H1 (cell line): Measurements from ENCODE around the gene TRABD2B. TPM values are rescaled to one million over a fixed set of nuclear protein-coding genes. Genes with fewer than 3 reads are reported as not detected.

ENCODE experiments used
- CTCF ChIA-PET: fragments of 300-600 bp; sonication (Branson Sonifier 250); formaldehyde crosslinking; loops from one replicate; lab custom pipeline; 2021; ENCODE audit not compliant: partially characterized antibody; lab: Charles Lee
- POLR2A ChIA-PET: fragments of 300-600 bp; sonication (Branson Sonifier 250); formaldehyde crosslinking; loops from one replicate; lab custom pipeline; 2021; ENCODE audit warnings: inconsistent platforms; ENCODE audit not compliant: partially characterized antibody; lab: Charles Lee
- DNase-seq, 2 experiments: peaks; one replicate each; pipeline versions ENCODE4 v3.0.0 to v3.0.0-alpha.2; 2010 to 2022; ENCODE audit warnings: low spot score in 2 of 2, low read depth in 1 of 2, mixed read lengths in 1 of 2
- FAIRE-seq: peaks from 2 replicates; lab custom pipeline; 2011; peaks lifted over from hg19 to GRCh38; lab: Jason Lieb, UNC
- H2AFZ ChIP-seq: 2 replicates; pipeline ENCODE4 v1.8.1; 2012; ENCODE audit warnings: low read length, inconsistent platforms
- H2AK5ac ChIP-seq: 2 replicates; pipeline ENCODE4 v1.6.1; 2013; ENCODE audit warnings: low read depth, low read length
- H2BK120ac ChIP-seq: replicated peaks from 2 replicates; pipeline ENCODE3; 2013; ENCODE audit warnings: low read depth, low read length, inconsistent platforms
- H2BK12ac ChIP-seq: 2 replicates; pipeline ENCODE4 v1.6.1; 2013; ENCODE audit warnings: low read depth, low read length
- H2BK15ac ChIP-seq: 2 replicates; pipeline ENCODE4 v1.6.1; 2013; ENCODE audit warnings: low read length
- H2BK20ac ChIP-seq: 2 replicates; pipeline ENCODE4 v1.6.1; 2013; ENCODE audit warnings: low read length
- H2BK5ac ChIP-seq: 2 replicates; pipeline ENCODE4 v1.6.1; 2013; ENCODE audit warnings: low read depth, low read length
- H3K14ac ChIP-seq: 2 replicates; pipeline ENCODE4 v1.6.1; 2013; ENCODE audit warnings: inconsistent platforms; ENCODE audit not compliant: insufficient read length
- H3K18ac ChIP-seq: 2 replicates; pipeline ENCODE4 v1.6.1; 2013; ENCODE audit warnings: low read length; ENCODE audit errors: extremely low read depth
- H3K23ac ChIP-seq: 2 replicates; pipeline ENCODE4 v1.6.1; 2013; ENCODE audit warnings: inconsistent platforms; ENCODE audit not compliant: insufficient read length
- H3K23me2 ChIP-seq: 2 replicates; pipeline ENCODE4 v1.6.1; 2013; ENCODE audit warnings: low read depth, low read length
- H3K27ac ChIP-seq: 2 replicates; pipeline ENCODE4 v1.6.1; 2011; ENCODE audit warnings: low read depth, low read length, inconsistent platforms
- H3K27me3 ChIP-seq, 4 experiments: replicated peaks in 1 of 4; 1 replicate in 1 of 4; 2 replicates in 3 of 4; pipeline versions ENCODE4 v1.6.1 to v1.8.1; 2011 to 2013; ENCODE audit warnings: low read length in 3 of 4, mild to moderate bottlenecking in 3 of 4, inconsistent platforms in 2 of 4, mixed read lengths in 2 of 4, moderate library complexity in 1 of 4; ENCODE audit not compliant: control insufficient read depth in 3 of 4, insufficient read depth in 3 of 4; ENCODE audit errors: extremely low read depth in 1 of 4
- H3K36me3 ChIP-seq, 4 experiments: 2 replicates each; pipeline versions ENCODE4 v1.6.1 to v1.8.1; 2011 to 2013; ENCODE audit warnings: mild to moderate bottlenecking in 4 of 4, low read length in 3 of 4, moderate library complexity in 2 of 4, control low read depth in 1 of 4, inconsistent platforms in 1 of 4; ENCODE audit not compliant: insufficient read depth in 4 of 4, control insufficient read depth in 2 of 4
- H3K4ac ChIP-seq: replicated peaks from 2 replicates; pipeline ENCODE3; 2013; ENCODE audit warnings: low read length, low read depth, mixed read lengths, inconsistent platforms; ENCODE audit not compliant: insufficient read length
- H3K4me1 ChIP-seq, 4 experiments: replicated peaks in 1 of 4; 1 replicate in 1 of 4; 2 replicates in 3 of 4; pipeline versions ENCODE4 v1.6.1 to v1.8.1; 2011 to 2013; ENCODE audit warnings: low read length in 3 of 4, inconsistent platforms in 2 of 4, mixed read lengths in 1 of 4; ENCODE audit not compliant: insufficient read depth in 4 of 4, control insufficient read depth in 3 of 4
- H3K4me2 ChIP-seq, 2 experiments: 2 replicates each; pipeline versions ENCODE4 v1.6.1 to v1.8.1; 2011 to 2013; ENCODE audit warnings: low read depth in 2 of 2, low read length in 2 of 2, control low read depth in 1 of 2, inconsistent platforms in 1 of 2, mild to moderate bottlenecking in 1 of 2; ENCODE audit not compliant: insufficient read depth in 1 of 2
- H3K4me3 ChIP-seq, 4 experiments: fragments of 200-600, 300-600 bp in 1 of 4; sonication (generic), shearing (Covaris generic), sonication (Bioruptor Twin) in 1 of 4; 2 replicates each; pipeline versions ENCODE4 v1.5.1 to v1.8.1; 2011 to 2016; ENCODE audit warnings: low read length in 4 of 4, low read depth in 3 of 4, control low read depth in 2 of 4, inconsistent platforms in 2 of 4, mild to moderate bottlenecking in 2 of 4, mixed read lengths in 1 of 4, moderate library complexity in 1 of 4; ENCODE audit not compliant: insufficient read depth in 2 of 4; ENCODE audit errors: extremely low read depth in 1 of 4
- H3K56ac ChIP-seq: replicated peaks from 2 replicates; pipeline ENCODE3; 2013; ENCODE audit warnings: low read depth, mild to moderate bottlenecking, mixed read lengths, low read length, inconsistent platforms; ENCODE audit not compliant: insufficient read length
- H3K79me1 ChIP-seq: 2 replicates; pipeline ENCODE4 v1.6.1; 2013; ENCODE audit warnings: low read depth, low read length, control low read depth
- H3K79me2 ChIP-seq, 2 experiments: 2 replicates each; pipeline versions ENCODE4 v1.6.1 to v1.8.1; 2012 to 2013; ENCODE audit warnings: low read length in 2 of 2, mild to moderate bottlenecking in 2 of 2, inconsistent platforms in 1 of 2; ENCODE audit not compliant: insufficient read depth in 2 of 2, control insufficient read depth in 1 of 2
- H3K9ac ChIP-seq, 4 experiments: replicated peaks in 1 of 4; 1 replicate in 1 of 4; 2 replicates in 3 of 4; pipeline versions ENCODE4 v1.6.1 to v1.8.1; 2011 to 2013; ENCODE audit warnings: low read depth in 3 of 4, low read length in 3 of 4, control low read depth in 2 of 4, mild to moderate bottlenecking in 2 of 4, moderate library complexity in 2 of 4, inconsistent platforms in 1 of 4; ENCODE audit errors: extremely low read depth in 1 of 4
- H3K9me3 ChIP-seq, 2 experiments: 2 replicates each; pipeline versions ENCODE4 v1.6.1 to v1.8.1; 2012 to 2013; ENCODE audit warnings: mild to moderate bottlenecking in 2 of 2, moderate library complexity in 2 of 2, control low read depth in 1 of 2, inconsistent platforms in 1 of 2, low read depth in 1 of 2, low read length in 1 of 2, mixed read lengths in 1 of 2; ENCODE audit not compliant: insufficient read depth in 2 of 2
- H4K20me1 ChIP-seq, 2 experiments: replicated peaks in 1 of 2; 2 replicates each; pipeline versions ENCODE3 to v1.8.1; 2011 to 2013; ENCODE audit warnings: inconsistent platforms in 2 of 2, low read length in 2 of 2, mild to moderate bottlenecking in 1 of 2; ENCODE audit not compliant: insufficient read depth in 2 of 2, control insufficient read depth in 1 of 2
- H4K5ac ChIP-seq: 2 replicates; pipeline ENCODE4 v1.6.1; 2013; ENCODE audit warnings: low read length, low read depth, mixed read lengths, inconsistent platforms; ENCODE audit not compliant: insufficient read length
- H4K8ac ChIP-seq: 2 replicates; pipeline ENCODE4 v1.8.0; 2013; ENCODE audit warnings: mild to moderate bottlenecking, moderate library complexity, low read length, inconsistent platforms; ENCODE audit not compliant: insufficient read depth; ENCODE audit errors: extremely low read depth
- H4K91ac ChIP-seq: replicated peaks from 2 replicates; pipeline ENCODE3; 2013; ENCODE audit warnings: low read length, mixed read lengths, inconsistent platforms; ENCODE audit not compliant: insufficient read length
- MAFK ChIP-seq: IDR thresholded peaks from 2 replicates; pipeline ENCODE4 v1.6.1; 2012; ENCODE audit warnings: low read depth, mild to moderate bottlenecking, improper control_type of control experiment, low read length
- TCF12 ChIP-seq: IDR thresholded peaks from 2 replicates; pipeline ENCODE4 v1.6.1; 2011; ENCODE audit warnings: low read depth, mild to moderate bottlenecking, low read length
- WGBS, 2 experiments: shearing (Covaris generic) in 1 of 2; methylation state at CpG; one replicate each; pipeline versions ENCODE4 v1.1.6 to v1.1.7; 2013 to 2015; ENCODE audit warnings: low lambda C conversion rate in 2 of 2, mixed read lengths in 2 of 2, inconsistent platforms in 1 of 2, low coverage in 1 of 2, missing lambda C conversion rate in 1 of 2; ENCODE audit not compliant: insufficient replicate concordance in 2 of 2, insufficient coverage in 1 of 2, insufficient read length in 1 of 2; ENCODE audit errors: extremely low coverage in 1 of 2, missing lambda C conversion rate in 1 of 2; 5-methylcytosine and 5-hydroxymethylcytosine counted together
- polyA plus RNA-seq, 7 experiments: library from polyadenylated mRNA; depleted of rRNA in 3 of 7; stranded (reverse) in 5 of 7; unstranded in 2 of 7; fragments of >200 nt in 5 of 7; fragments of 200-250 nt in 2 of 7; gene quantifications; 1 replicate in 5 of 7; 2 replicates in 1 of 7; 4 replicates in 1 of 7; pipeline versions ENCODE4 v1.2.1 to v1.2.3, GENCODE V29; 2011 to 2013; ENCODE audit warnings: missing spikeins in 2 of 7, mixed read lengths in 2 of 7
- total RNA-seq: library from RNA; stranded (reverse); fragmentation: NEBNext Ultra II Directional; extraction: Animal tissue kit (Norgen Biotek cat#: 25700); gene quantifications from 2 replicates; pipeline ENCODE4 v1.2.1, GENCODE V29; 2021

Gene TRABD2B
- total and polyA plus RNA-seq, 2 of the 8 experiments (the other 6 are each of a cell fraction or from before 2014, with no cell fraction given): 0.95 to 3.4 TPM

GRCh38 chr1:48007047-48007446, 9.9 kb upstream of the TRABD2B start:
- 84% methylated on average over 2 of the region's 2 CpGs; no CpG with 5 or more reads in 1 of the 2 experiments for WGBS, 2 experiments
- CTCF ChIA-PET: interaction anchor here (0.7 to 2.4 kb wide), 11 partner anchors 9 to 284 kb away, joined by 3 to 14 read pairs (median 3); partner anchors contain the start of gene TRABD2B
- Histone ChIP-seq H3K23me2 (peaks cover 2% of the 10 kb centered on the region; the same call in 1 of the 2 replicates), H2AK5ac (no peak overlapping the region), H4K8ac (no peak overlapping the region), H3K4me1 (peaks cover 4 to 18% (median 13%) of the 10 kb centered on the region in 4 experiments; a peak in 6 of 7 replicates), H2BK20ac (peak overlapping the region; percentile 21; the same call in 1 of the 2 replicates), H3K14ac (no peak overlapping the region), H3K4ac (no peak overlapping the region), H2AFZ (no peak overlapping the region), H3K9me3 (no peaks in the 10 kb centered on the region), H3K4me3 (no peak overlapping the region), H3K36me3 (no peaks in the 10 kb centered on the region), H3K9ac (no peak overlapping the region), H3K79me1 (no peaks in the 10 kb centered on the region), H2BK12ac (no peak overlapping the region), H3K4me2 (no peak overlapping the region), H3K27ac (no peak overlapping the region), H4K5ac (no peak overlapping the region)
- DNase-seq: no peak
- TF ChIP-seq MAFK (0 out of 2 replicates have a peak, but pooled peaks have one; percentile 4), TCF12 (no peak)
- TF ChIP-seq, all 59 proteins: peak for 1
- no peaks in the 10 kb centered on the region for H4K20me1 ChIP-seq
- no peak overlapping the region for H2BK120ac ChIP-seq
- H3K56ac ChIP-seq: no peak overlapping the region
- H3K18ac ChIP-seq: 0 out of 2 replicates have a peak overlapping the region, but pooled peaks have one; percentile 4
- no peak overlapping the region for H2BK15ac ChIP-seq
- peaks cover 0 to 2% (median 0%) of the 10 kb centered on the region in 4 experiments; a peak in 1 of 7 replicates for H3K27me3 ChIP-seq
- H3K23ac ChIP-seq: no peak overlapping the region
- POLR2A ChIA-PET: no interaction called here
- no peak overlapping the region for H4K91ac ChIP-seq
- no peak overlapping the region for H2BK5ac ChIP-seq
- H3K79me2 ChIP-seq: no peaks in the 10 kb centered on the region
- no peak for FAIRE-seq
